ENCODE measurements around the gene WWOX.

Gene WWOX

GRCh38 chr16:78127130-78127529 is 27.7 kb downstream of the WWOX start:
- TF ChIP-seq SIN3A (IDR thresholded peaks at IDR 0.05; ENCODE audit: borderline replicate concordance, insufficient read depth, low read length) (no peak), POLR2AphosphoS5 (IDR thresholded peaks at IDR 0.05; ENCODE audit: low read depth, low read length) (no peak), FOXP2 (optimal IDR thresholded peaks at IDR 0.05; ENCODE audit: borderline replicate concordance, extremely low read depth, extremely low read length, insufficient read depth) (no peak), TAF1 (IDR thresholded peaks at IDR 0.05; ENCODE audit: borderline replicate concordance, insufficient read depth, low read length) (no peak)
- TF ChIP-seq, protein P1, sequence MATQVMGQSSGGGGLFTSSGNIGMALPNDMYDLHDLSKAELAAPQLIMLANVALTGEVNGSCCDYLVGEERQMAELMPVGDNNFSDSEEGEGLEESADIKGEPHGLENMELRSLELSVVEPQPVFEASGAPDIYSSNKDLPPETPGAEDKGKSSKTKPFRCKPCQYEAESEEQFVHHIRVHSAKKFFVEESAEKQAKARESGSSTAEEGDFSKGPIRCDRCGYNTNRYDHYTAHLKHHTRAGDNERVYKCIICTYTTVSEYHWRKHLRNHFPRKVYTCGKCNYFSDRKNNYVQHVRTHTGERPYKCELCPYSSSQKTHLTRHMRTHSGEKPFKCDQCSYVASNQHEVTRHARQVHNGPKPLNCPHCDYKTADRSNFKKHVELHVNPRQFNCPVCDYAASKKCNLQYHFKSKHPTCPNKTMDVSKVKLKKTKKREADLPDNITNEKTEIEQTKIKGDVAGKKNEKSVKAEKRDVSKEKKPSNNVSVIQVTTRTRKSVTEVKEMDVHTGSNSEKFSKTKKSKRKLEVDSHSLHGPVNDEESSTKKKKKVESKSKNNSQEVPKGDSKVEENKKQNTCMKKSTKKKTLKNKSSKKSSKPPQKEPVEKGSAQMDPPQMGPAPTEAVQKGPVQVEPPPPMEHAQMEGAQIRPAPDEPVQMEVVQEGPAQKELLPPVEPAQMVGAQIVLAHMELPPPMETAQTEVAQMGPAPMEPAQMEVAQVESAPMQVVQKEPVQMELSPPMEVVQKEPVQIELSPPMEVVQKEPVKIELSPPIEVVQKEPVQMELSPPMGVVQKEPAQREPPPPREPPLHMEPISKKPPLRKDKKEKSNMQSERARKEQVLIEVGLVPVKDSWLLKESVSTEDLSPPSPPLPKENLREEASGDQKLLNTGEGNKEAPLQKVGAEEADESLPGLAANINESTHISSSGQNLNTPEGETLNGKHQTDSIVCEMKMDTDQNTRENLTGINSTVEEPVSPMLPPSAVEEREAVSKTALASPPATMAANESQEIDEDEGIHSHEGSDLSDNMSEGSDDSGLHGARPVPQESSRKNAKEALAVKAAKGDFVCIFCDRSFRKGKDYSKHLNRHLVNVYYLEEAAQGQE (IDR thresholded peaks at IDR 0.05; ENCODE audit: insufficient read depth in 1 of 2, low read depth in 2 of 2, low read length in 2 of 2), result no peak

GRCh38 chr16:78128913-78129312 is 29.5 kb downstream of the WWOX start:
- TF ChIP-seq, protein P1 (IDR thresholded peaks at IDR 0.05; ENCODE audit: insufficient read depth in 1 of 2, low read depth in 2 of 2, low read length in 2 of 2), result no peak
- TF ChIP-seq FOXP2 (optimal IDR thresholded peaks at IDR 0.05; ENCODE audit: borderline replicate concordance, extremely low read depth, extremely low read length, insufficient read depth) (no peak), POLR2AphosphoS5 (IDR thresholded peaks at IDR 0.05; ENCODE audit: low read depth, low read length) (no peak), SIN3A (IDR thresholded peaks at IDR 0.05; ENCODE audit: borderline replicate concordance, insufficient read depth, low read length) (no peak), TAF1 (IDR thresholded peaks at IDR 0.05; ENCODE audit: borderline replicate concordance, insufficient read depth, low read length) (no peak)

GRCh38 chr16:78129349-78129748 is 29.9 kb downstream of the WWOX start:
- TF ChIP-seq, protein P1 (IDR thresholded peaks at IDR 0.05; ENCODE audit: insufficient read depth in 1 of 2, low read depth in 2 of 2, low read length in 2 of 2), result no peak
- TF ChIP-seq TAF1 (IDR thresholded peaks at IDR 0.05; ENCODE audit: borderline replicate concordance, insufficient read depth, low read length), result no peak
- no peak for TF ChIP-seq FOXP2 (optimal IDR thresholded peaks at IDR 0.05; ENCODE audit: borderline replicate concordance, extremely low read depth, extremely low read length, insufficient read depth)
- no peak for TF ChIP-seq POLR2AphosphoS5 (IDR thresholded peaks at IDR 0.05; ENCODE audit: low read depth, low read length)
- no peak for TF ChIP-seq SIN3A (IDR thresholded peaks at IDR 0.05; ENCODE audit: borderline replicate concordance, insufficient read depth, low read length)

DNA sequence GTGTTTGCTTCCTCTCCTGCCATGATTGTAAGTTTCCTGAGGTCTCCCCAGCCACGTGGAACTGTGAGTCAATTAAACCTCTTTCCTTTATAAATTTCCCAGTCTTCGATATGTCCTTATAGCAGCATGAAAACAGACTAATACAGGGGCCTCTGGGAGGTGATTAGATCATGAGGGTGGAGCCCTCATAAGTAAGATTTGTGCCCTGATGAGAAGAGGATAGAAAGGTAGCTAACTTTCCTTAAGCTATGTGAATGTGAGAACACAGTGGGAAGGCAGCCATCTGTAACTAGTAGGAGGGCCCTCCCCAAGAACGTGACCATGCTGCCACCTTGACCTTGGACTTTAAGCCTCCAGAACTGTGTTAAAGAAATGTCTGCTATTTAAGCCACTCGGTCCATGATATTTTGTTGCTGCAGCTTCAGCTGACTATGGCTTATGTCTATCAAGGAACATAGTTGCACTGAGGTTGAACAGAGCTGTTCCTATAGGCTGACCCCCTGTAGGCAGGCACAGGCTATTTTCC is 30.7 kb downstream of the WWOX start:
- TF ChIP-seq TAF1 (IDR thresholded peaks at IDR 0.05; ENCODE audit: borderline replicate concordance, insufficient read depth, low read length), result no peak
- TF ChIP-seq, protein P1 (IDR thresholded peaks at IDR 0.05; ENCODE audit: insufficient read depth in 1 of 2, low read depth in 2 of 2, low read length in 2 of 2), result no peak
- no peak for TF ChIP-seq POLR2AphosphoS5 (IDR thresholded peaks at IDR 0.05; ENCODE audit: low read depth, low read length)
- TF ChIP-seq SIN3A (IDR thresholded peaks at IDR 0.05; ENCODE audit: borderline replicate concordance, insufficient read depth, low read length), result no peak
- no peak for TF ChIP-seq FOXP2 (optimal IDR thresholded peaks at IDR 0.05; ENCODE audit: borderline replicate concordance, extremely low read depth, extremely low read length, insufficient read depth)

GRCh38 chr16:78130950-78131349 is 31.5 kb downstream of the WWOX start:
- no peak for TF ChIP-seq SIN3A (IDR thresholded peaks at IDR 0.05; ENCODE audit: borderline replicate concordance, insufficient read depth, low read length)
- TF ChIP-seq POLR2AphosphoS5 (IDR thresholded peaks at IDR 0.05; ENCODE audit: low read depth, low read length), result no peak
